Astrocyte of the cerebellum (primary cell): ENCODE results near the gene UFD1.

Source experiments
- DNase-seq: peaks from one replicate; pipeline ENCODE4 v3.0.0-alpha.2; 2011; ENCODE audit warnings: low read depth
- H3K4me3 ChIP-seq: 2 replicates; pipeline ENCODE4 v1.5.1; 2011; ENCODE audit warnings: mild to moderate bottlenecking, low read depth, low read length, moderate library complexity
- in situ Hi-C: cut with HindIII; loops from 2 replicates; pipeline ENCODE4 v1.10.0; 2017; ENCODE audit warnings: low sequenced_read_pairs
- TF ChIP-seq, protein P1 (sequence below): IDR thresholded peaks from 2 replicates; pipeline ENCODE4 v1.5.1; 2012; ENCODE audit warnings: low read length, low read depth, moderate library complexity, mild to moderate bottlenecking; ENCODE audit errors: missing control alignments

UFD1 gene

DNA sequence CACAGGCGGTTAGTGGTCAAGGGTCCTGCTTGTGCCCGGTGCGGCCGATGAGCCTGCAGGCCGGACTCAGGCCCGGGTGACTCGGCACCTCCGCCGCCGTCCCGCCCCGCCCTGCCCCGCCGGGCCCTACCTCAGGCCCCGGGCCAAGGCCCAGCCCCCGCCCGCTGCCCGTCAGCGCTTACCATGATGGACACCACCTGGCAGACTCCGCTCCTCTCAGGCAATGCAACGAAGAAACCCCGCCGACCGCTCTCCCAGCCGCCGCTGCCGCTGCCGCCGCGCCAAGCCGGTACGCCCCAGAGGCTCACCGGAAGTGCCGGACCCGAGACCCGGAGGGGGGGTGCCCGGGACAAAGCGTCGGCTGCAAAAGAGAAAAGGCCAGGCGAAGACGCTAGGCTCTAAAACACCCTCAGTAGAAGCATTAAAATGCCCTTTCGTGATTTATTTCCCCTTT, at the start of gene UFD1:
UFD1 (minus strand) TSS at position 293 of the 454 bp plus-strand sequence; CDS start at position 185, 108 bp downstream.
- peak within 1 kb of the TSS; percentile 78 for H3K4me3 ChIP-seq

GRCh38 chr22:19527861-19528417, 48.9 kb upstream of the UFD1 start:
- TF ChIP-seq, protein P1, sequence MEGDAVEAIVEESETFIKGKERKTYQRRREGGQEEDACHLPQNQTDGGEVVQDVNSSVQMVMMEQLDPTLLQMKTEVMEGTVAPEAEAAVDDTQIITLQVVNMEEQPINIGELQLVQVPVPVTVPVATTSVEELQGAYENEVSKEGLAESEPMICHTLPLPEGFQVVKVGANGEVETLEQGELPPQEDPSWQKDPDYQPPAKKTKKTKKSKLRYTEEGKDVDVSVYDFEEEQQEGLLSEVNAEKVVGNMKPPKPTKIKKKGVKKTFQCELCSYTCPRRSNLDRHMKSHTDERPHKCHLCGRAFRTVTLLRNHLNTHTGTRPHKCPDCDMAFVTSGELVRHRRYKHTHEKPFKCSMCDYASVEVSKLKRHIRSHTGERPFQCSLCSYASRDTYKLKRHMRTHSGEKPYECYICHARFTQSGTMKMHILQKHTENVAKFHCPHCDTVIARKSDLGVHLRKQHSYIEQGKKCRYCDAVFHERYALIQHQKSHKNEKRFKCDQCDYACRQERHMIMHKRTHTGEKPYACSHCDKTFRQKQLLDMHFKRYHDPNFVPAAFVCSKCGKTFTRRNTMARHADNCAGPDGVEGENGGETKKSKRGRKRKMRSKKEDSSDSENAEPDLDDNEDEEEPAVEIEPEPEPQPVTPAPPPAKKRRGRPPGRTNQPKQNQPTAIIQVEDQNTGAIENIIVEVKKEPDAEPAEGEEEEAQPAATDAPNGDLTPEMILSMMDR, result no peak
- no peak overlapping the region for H3K4me3 ChIP-seq
- in situ Hi-C loops, result no loop called here
- no peak for DNase-seq

More for the DNA sequence above, at the start of gene UFD1:
- TF ChIP-seq, protein P1, result no peak
- peak; percentile 38 for DNase-seq
- in situ Hi-C loops, result no loop called here

GRCh38 chr22:19527321-19527721, 48.3 kb upstream of the UFD1 start:
- TF ChIP-seq, protein P1, result no peak
- no peak for DNase-seq
- H3K4me3 ChIP-seq, result no peak overlapping the region
- in situ Hi-C loops, result no loop called here

- TF ChIP-seq, protein P1, result no peak
- no peak overlapping the region for H3K4me3 ChIP-seq
- in situ Hi-C loops, result no loop called here
- no peak for DNase-seq
Observed at GRCh38 chr22:19526702-19527111, 47.7 kb upstream of the UFD1 start.

GRCh38 chr22:19526076-19526701, 47.2 kb upstream of the UFD1 start:
- no peak overlapping the region for H3K4me3 ChIP-seq
- in situ Hi-C loops, result no loop called here
- TF ChIP-seq, protein P1, result no peak
- DNase-seq, result no peak

DNA sequence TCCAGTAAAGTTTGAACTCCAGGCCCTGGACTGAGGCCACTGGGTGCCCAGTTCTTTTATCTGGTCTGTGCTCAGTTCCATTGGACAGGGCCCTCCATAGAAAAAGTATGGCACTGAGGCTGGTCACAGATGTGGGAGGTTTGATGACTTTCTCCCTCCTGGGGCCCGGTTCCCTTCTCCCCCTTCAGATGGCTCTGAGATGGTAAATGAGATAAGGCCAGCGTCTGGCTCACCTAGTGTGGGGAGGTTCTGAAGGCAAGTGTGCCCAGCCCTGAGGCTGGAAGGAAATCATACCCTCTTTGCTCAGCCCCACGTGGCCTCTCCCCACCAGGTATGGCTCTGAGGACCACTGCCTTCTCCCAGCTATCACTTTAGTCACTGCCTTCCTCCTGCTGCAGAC, 46.7 kb upstream of the UFD1 start:
- DNase-seq, result no peak
- TF ChIP-seq, protein P1, result no peak
- no peak overlapping the region for H3K4me3 ChIP-seq
- in situ Hi-C loops, result no loop called here
